ENCODE data around the gene TMEM121B.

- TF ChIP-seq CTCF (IDR thresholded peaks at IDR 0.05), result no peak
- TF ChIP-seq POLR2A (IDR thresholded peaks at IDR 0.05), result no peak
Observed at GRCh38 chr22:17097062-17097461, 24.1 kb downstream of the TMEM121B start.

Measured in testis (tissue), 2 donors.